Lower leg skin (tissue), 3 donors: Measurements from ENCODE around the gene COL25A1.

Source experiments
- POLR2A ChIP-seq, 2 donors: fragments of 450-650 bp; IDR thresholded peaks; one replicate each; pipeline ENCODE4 v1.6.1; 2016 to 2017; ENCODE audit warnings: antibody characterized with exemption in 2 of 2, mild to moderate bottlenecking in 1 of 2, moderate library complexity in 1 of 2
- TF ChIP-seq, protein P1 (sequence below), 3 donors: fragments of 450-650 bp; IDR thresholded peaks; one replicate each; pipeline ENCODE4 v1.5.1; 2016; ENCODE audit warnings: antibody characterized with exemption in 3 of 3, mild to moderate bottlenecking in 3 of 3, moderate library complexity in 2 of 3

GRCh38 chr4:108877821-108878220, 424.6 kb downstream of the COL25A1 start:
- TF ChIP-seq POLR2A (IDR thresholded peaks at IDR 0.05), result no peak
- TF ChIP-seq, protein P1, sequence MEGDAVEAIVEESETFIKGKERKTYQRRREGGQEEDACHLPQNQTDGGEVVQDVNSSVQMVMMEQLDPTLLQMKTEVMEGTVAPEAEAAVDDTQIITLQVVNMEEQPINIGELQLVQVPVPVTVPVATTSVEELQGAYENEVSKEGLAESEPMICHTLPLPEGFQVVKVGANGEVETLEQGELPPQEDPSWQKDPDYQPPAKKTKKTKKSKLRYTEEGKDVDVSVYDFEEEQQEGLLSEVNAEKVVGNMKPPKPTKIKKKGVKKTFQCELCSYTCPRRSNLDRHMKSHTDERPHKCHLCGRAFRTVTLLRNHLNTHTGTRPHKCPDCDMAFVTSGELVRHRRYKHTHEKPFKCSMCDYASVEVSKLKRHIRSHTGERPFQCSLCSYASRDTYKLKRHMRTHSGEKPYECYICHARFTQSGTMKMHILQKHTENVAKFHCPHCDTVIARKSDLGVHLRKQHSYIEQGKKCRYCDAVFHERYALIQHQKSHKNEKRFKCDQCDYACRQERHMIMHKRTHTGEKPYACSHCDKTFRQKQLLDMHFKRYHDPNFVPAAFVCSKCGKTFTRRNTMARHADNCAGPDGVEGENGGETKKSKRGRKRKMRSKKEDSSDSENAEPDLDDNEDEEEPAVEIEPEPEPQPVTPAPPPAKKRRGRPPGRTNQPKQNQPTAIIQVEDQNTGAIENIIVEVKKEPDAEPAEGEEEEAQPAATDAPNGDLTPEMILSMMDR (IDR thresholded peaks at IDR 0.05), result no peak
